H1 (cell line): ENCODE measurements around the gene ECD. TPM values are rescaled to one million over a fixed set of nuclear protein-coding genes. Genes with fewer than 3 reads are reported as not detected.

Experiments
- BCL11A ChIP-seq, 2 experiments: IDR thresholded peaks; one replicate each; pipeline ENCODE4 v1.6.1; 2011; ENCODE audit warnings: low read depth in 2 of 2, low read length in 2 of 2, mild to moderate bottlenecking in 2 of 2
- CHD7 ChIP-seq: fragments of 300-600 bp; sonication (generic); IDR thresholded peaks from 2 replicates; pipeline ENCODE4 v1.7.1; 2012; ENCODE audit warnings: low read length, moderate library complexity, mild to moderate bottlenecking, inconsistent platforms; ENCODE audit not compliant: insufficient replicate concordance
- CREB1 ChIP-seq: IDR thresholded peaks from 2 replicates; pipeline ENCODE4 v1.6.1; 2012; ENCODE audit warnings: inconsistent platforms
- FOSL1 ChIP-seq: IDR thresholded peaks from 2 replicates; pipeline ENCODE4 v1.6.1; 2011; ENCODE audit warnings: mild to moderate bottlenecking, low read depth, low read length, moderate library complexity; ENCODE audit not compliant: insufficient read depth
- GTF2F1 ChIP-seq: IDR thresholded peaks from 2 replicates; pipeline ENCODE4 v1.6.1; 2012; ENCODE audit warnings: low read depth, low read length, improper control_type of control experiment, borderline replicate concordance
- JUND ChIP-seq: IDR thresholded peaks from 2 replicates; pipeline ENCODE4 v1.6.1; 2011; ENCODE audit warnings: mild to moderate bottlenecking, improper control_type of control experiment, low read length
- MAFK ChIP-seq: IDR thresholded peaks from 2 replicates; pipeline ENCODE4 v1.6.1; 2012; ENCODE audit warnings: low read depth, mild to moderate bottlenecking, improper control_type of control experiment, low read length
- NRF1 ChIP-seq: IDR thresholded peaks from 2 replicates; pipeline ENCODE4 v1.6.1; 2011; ENCODE audit warnings: mild to moderate bottlenecking, low read depth, low read length, improper control_type of control experiment
- RFX5 ChIP-seq: IDR thresholded peaks from 2 replicates; pipeline ENCODE4 v1.6.1; 2011; ENCODE audit warnings: low read depth, low read length, improper control_type of control experiment, borderline replicate concordance
- SIN3A ChIP-seq, 2 experiments: IDR thresholded peaks in 1 of 2; conservative IDR thresholded peaks in 1 of 2; 2 replicates each; pipeline ENCODE4 v1.6.1; 2011 to 2012; ENCODE audit warnings: low read length in 2 of 2, improper control_type of control experiment in 1 of 2, low read depth in 1 of 2, mild to moderate bottlenecking in 1 of 2
- polyA plus RNA-seq, 7 experiments: library from polyadenylated mRNA; depleted of rRNA in 3 of 7; stranded (reverse) in 5 of 7; unstranded in 2 of 7; fragments of >200 nt in 5 of 7; fragments of 200-250 nt in 2 of 7; gene quantifications; 1 replicate in 5 of 7; 2 replicates in 1 of 7; 4 replicates in 1 of 7; pipeline versions ENCODE4 v1.2.1 to v1.2.3, GENCODE V29; 2011 to 2013; ENCODE audit warnings: missing spikeins in 2 of 7, mixed read lengths in 2 of 7
- total RNA-seq: library from RNA; stranded (reverse); fragmentation: NEBNext Ultra II Directional; extraction: Animal tissue kit (Norgen Biotek cat#: 25700); gene quantifications from 2 replicates; pipeline ENCODE4 v1.2.1, GENCODE V29; 2021
- TF ChIP-seq, protein P1 (sequence below): IDR thresholded peaks from 2 replicates; pipeline ENCODE4 v1.6.1; 2011; ENCODE audit warnings: low read length, improper control_type of control experiment

ECD gene
- total and polyA plus RNA-seq, 2 of the 8 experiments (the other 6 are each of a cell fraction or from before 2014, with no cell fraction given) = 27.1 to 38.0 TPM

GRCh38 chr10:73116017-73116416, 51.8 kb downstream of the ECD start (continued):
- no peak for TF ChIP-seq CHD7
- TF ChIP-seq MAFK = no peak
- TF ChIP-seq NRF1 = no peak
- TF ChIP-seq CREB1 = no peak
- TF ChIP-seq RFX5 = no peak
- TF ChIP-seq SIN3A (conservative IDR thresholded peaks at IDR 0.05 in 1 of 2, IDR thresholded peaks at IDR 0.05 in 1 of 2; ENCODE audit: low read depth in 1 of 2, low read length in 2 of 2) = no peak
- TF ChIP-seq JUND = no peak
- no peak for TF ChIP-seq BCL11A (IDR thresholded peaks at IDR 0.05; ENCODE audit: low read depth in 2 of 2, low read length in 2 of 2)
- TF ChIP-seq, protein P1, sequence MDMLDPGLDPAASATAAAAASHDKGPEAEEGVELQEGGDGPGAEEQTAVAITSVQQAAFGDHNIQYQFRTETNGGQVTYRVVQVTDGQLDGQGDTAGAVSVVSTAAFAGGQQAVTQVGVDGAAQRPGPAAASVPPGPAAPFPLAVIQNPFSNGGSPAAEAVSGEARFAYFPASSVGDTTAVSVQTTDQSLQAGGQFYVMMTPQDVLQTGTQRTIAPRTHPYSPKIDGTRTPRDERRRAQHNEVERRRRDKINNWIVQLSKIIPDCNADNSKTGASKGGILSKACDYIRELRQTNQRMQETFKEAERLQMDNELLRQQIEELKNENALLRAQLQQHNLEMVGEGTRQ = no peak
- TF ChIP-seq GTF2F1 = no peak
- TF ChIP-seq FOSL1 = no peak
